ENCODE results near the gene MTM1. TPM values are rescaled to one million over a fixed set of nuclear protein-coding genes. Genes with fewer than 3 reads are reported as not detected.

Gene MTM1
- total RNA-seq, 3 donors from 2014 or later (not counting 1 experiment from before 2014, with no cell fraction given), result 4.8 to 16.6 (median 6.1) TPM

DNA sequence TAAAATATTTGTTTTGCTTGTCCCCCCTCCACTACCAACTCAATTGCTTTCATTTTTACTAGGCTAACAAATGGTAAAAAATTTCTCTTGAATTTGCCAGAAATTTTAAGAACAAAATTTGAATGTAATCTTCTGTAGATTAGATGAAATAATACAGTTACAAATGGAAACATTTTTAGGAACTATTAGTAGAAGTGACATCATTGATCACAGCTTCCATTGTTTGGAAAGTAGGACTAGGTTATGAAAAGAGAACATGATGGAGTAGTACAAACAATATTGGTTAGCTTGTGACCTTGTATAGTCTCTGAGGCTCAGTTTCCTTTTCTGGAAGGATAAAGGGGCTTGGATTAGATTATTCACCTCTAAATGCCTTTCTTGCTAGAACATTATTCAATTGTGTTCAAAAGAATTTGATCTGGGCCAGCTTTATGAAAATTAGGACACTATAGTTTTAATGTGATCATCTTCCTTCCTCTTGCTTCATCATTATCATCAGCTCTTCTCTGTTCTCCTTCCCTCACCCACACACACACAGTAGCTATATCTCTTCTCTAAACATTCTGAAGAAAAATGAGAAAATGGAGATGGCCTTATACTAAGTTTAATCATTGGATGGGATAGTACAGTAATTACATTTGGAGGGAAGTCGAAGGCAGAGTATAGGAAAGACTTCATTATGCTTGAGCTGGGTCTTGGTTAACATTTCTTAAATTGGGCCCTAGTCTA is 134.7 kb downstream of the MTM1 start:
- peaks cover 0 to 10% of the 10 kb centered on the region in 2 donors for H3K4me1 Mint-ChIP-seq
- Histone ChIP-seq H3K4me1 (ENCODE audit: control insufficient read depth, insufficient read depth, low read length) (peaks cover 4% of the 10 kb centered on the region), H3K27me3 (ENCODE audit: control insufficient read depth, insufficient read depth, low read length) (no peaks in the 10 kb centered on the region), H3K9me3 (ENCODE audit: control insufficient read depth, insufficient read depth, low read length) (no peaks in the 10 kb centered on the region), H3K4me3 (ENCODE audit: low read length) (no peak overlapping the region), H3K27ac (ENCODE audit: low read length) (no peak overlapping the region), H3K36me3 (ENCODE audit: control insufficient read depth, insufficient read depth, low read length) (peaks cover 13% of the 10 kb centered on the region)
- intact Hi-C loops (cut with micrococcal nuclease), result no loop called here
- TF ChIP-seq, protein P1, sequence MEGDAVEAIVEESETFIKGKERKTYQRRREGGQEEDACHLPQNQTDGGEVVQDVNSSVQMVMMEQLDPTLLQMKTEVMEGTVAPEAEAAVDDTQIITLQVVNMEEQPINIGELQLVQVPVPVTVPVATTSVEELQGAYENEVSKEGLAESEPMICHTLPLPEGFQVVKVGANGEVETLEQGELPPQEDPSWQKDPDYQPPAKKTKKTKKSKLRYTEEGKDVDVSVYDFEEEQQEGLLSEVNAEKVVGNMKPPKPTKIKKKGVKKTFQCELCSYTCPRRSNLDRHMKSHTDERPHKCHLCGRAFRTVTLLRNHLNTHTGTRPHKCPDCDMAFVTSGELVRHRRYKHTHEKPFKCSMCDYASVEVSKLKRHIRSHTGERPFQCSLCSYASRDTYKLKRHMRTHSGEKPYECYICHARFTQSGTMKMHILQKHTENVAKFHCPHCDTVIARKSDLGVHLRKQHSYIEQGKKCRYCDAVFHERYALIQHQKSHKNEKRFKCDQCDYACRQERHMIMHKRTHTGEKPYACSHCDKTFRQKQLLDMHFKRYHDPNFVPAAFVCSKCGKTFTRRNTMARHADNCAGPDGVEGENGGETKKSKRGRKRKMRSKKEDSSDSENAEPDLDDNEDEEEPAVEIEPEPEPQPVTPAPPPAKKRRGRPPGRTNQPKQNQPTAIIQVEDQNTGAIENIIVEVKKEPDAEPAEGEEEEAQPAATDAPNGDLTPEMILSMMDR (IDR thresholded peaks at IDR 0.05), result no peak
- no peaks in the 10 kb centered on the region for H3K27me3 Mint-ChIP-seq (ENCODE audit: low read depth in 2 of 2)
- no peak overlapping the region for H3K4me3 Mint-ChIP-seq
- WGBS (ENCODE audit: insufficient coverage), result 100% methylated on average over 1 of the region's 1 CpG
- no peaks in the 10 kb centered on the region for H3K9me3 Mint-ChIP-seq
- no peak overlapping the region for H3K27ac Mint-ChIP-seq
- ATAC-seq (no peak), DNase-seq (no peak)
- no peaks in the 10 kb centered on the region for H3K36me3 Mint-ChIP-seq

GRCh38 chrX:150703695-150703974 is 135.2 kb downstream of the MTM1 start:
- Histone ChIP-seq H3K4me1 (ENCODE audit: control insufficient read depth, insufficient read depth, low read length) (no peaks in the 10 kb centered on the region), H3K9me3 (ENCODE audit: control insufficient read depth, insufficient read depth, low read length) (no peaks in the 10 kb centered on the region), H3K27ac (ENCODE audit: low read length) (no peak overlapping the region), H3K27me3 (ENCODE audit: control insufficient read depth, insufficient read depth, low read length) (no peaks in the 10 kb centered on the region), H3K36me3 (ENCODE audit: control insufficient read depth, insufficient read depth, low read length) (peaks cover 13% of the 10 kb centered on the region), H3K4me3 (ENCODE audit: low read length) (no peak overlapping the region)
- Mint-ChIP-seq H3K9me3 (no peaks in the 10 kb centered on the region), H3K27me3 (ENCODE audit: low read depth in 2 of 2) (no peaks in the 10 kb centered on the region), H3K36me3 (no peaks in the 10 kb centered on the region), H3K4me1 (peaks cover 0 to 10% of the 10 kb centered on the region in 2 donors), H3K4me3 (no peak overlapping the region), H3K27ac (no peak overlapping the region)
- DNase-seq (no peak), ATAC-seq (no peak)
- intact Hi-C loops (cut with micrococcal nuclease), result no loop called here
- TF ChIP-seq, protein P1 (IDR thresholded peaks at IDR 0.05), result no peak

DNA sequence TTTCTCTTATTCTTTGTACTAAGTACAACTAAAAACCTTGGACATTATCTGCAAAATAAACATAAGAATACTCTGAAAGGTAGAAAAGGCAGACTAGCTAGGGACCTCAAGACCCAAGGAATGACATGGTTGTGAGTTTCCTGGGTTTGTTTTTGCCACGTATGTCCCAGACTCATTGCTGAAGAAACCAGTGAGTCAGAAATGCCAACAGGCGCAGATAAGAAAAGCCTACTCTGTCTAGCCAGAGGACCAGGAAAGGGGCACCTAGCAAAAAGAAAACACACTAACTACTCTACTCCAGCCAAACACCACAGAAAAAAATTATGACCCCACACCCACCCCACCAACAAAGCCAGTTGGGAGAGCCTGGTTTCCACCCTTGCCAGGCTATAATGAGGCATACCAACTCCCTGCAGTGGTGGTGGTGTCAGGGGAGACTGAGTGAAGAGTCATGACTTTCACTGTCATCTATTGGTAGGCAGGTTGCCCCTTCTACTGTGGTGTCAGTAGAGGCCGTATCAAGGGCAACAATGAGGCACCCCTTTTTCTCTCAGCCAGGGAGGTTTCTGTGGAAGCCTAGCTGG is 135.7 kb downstream of the MTM1 start:
- no peak for ATAC-seq
- Histone ChIP-seq H3K27ac (ENCODE audit: low read length) (no peak overlapping the region), H3K9me3 (ENCODE audit: control insufficient read depth, insufficient read depth, low read length) (no peaks in the 10 kb centered on the region), H3K36me3 (ENCODE audit: control insufficient read depth, insufficient read depth, low read length) (peaks cover 13% of the 10 kb centered on the region), H3K4me1 (ENCODE audit: control insufficient read depth, insufficient read depth, low read length) (no peaks in the 10 kb centered on the region), H3K27me3 (ENCODE audit: control insufficient read depth, insufficient read depth, low read length) (no peaks in the 10 kb centered on the region), H3K4me3 (ENCODE audit: low read length) (no peak overlapping the region)
- Mint-ChIP-seq H3K9me3 (no peaks in the 10 kb centered on the region), H3K27me3 (ENCODE audit: low read depth in 2 of 2) (no peaks in the 10 kb centered on the region), H3K27ac (no peak overlapping the region), H3K4me3 (no peak overlapping the region), H3K36me3 (no peaks in the 10 kb centered on the region), H3K4me1 (peaks cover 0 to 10% of the 10 kb centered on the region in 2 donors)
- intact Hi-C loops (cut with micrococcal nuclease), result no loop called here
- 77% methylated on average over 3 of the region's 3 CpGs for WGBS (ENCODE audit: insufficient coverage)
- TF ChIP-seq, protein P1 (IDR thresholded peaks at IDR 0.05), result no peak
- DNase-seq, result no peak

GRCh38 chrX:150712619-150713018 is 144.2 kb downstream of the MTM1 start:
- no peak overlapping the region for H3K4me3 ChIP-seq (ENCODE audit: low read length)
- H3K27ac Mint-ChIP-seq, result no peak overlapping the region
- DNase-seq (no peak), ATAC-seq (no peak)
- no peaks in the 10 kb centered on the region for H3K36me3 ChIP-seq (ENCODE audit: control insufficient read depth, insufficient read depth, low read length)
- intact Hi-C loops (cut with micrococcal nuclease), result no loop called here
- H3K36me3 Mint-ChIP-seq, result no peaks in the 10 kb centered on the region
- H3K4me1 ChIP-seq (ENCODE audit: control insufficient read depth, insufficient read depth, low read length), result no peaks in the 10 kb centered on the region
- no peaks in the 10 kb centered on the region for H3K9me3 ChIP-seq (ENCODE audit: control insufficient read depth, insufficient read depth, low read length)
- H3K27ac ChIP-seq (ENCODE audit: low read length), result no peak overlapping the region
- H3K9me3 Mint-ChIP-seq, result no peaks in the 10 kb centered on the region
- H3K27me3 ChIP-seq (ENCODE audit: control insufficient read depth, insufficient read depth, low read length), result no peaks in the 10 kb centered on the region
- peaks cover 0 to 5% of the 10 kb centered on the region in 2 donors for H3K4me1 Mint-ChIP-seq
- no peak overlapping the region for H3K4me3 Mint-ChIP-seq
- no peaks in the 10 kb centered on the region for H3K27me3 Mint-ChIP-seq (ENCODE audit: low read depth in 2 of 2)
- TF ChIP-seq, protein P1 (IDR thresholded peaks at IDR 0.05), result no peak
